Stimulated activated naive B cell treated with anti-CD40 and anti-IgM and Interleukin-4, amounts not matched to agents 10 μg/mL and 1 μg/mL and 100 μg/mL, for 72 hours (primary cell): ENCODE measurements around the gene FGD2.

ENCODE experiments used
- ATAC-seq, 2 donors: fragments of 150-1000 bp; cut with Tn5 transposase; replicated peaks; 2 replicates each; pipeline ENCODE4 v1.10.0; 2021; ENCODE audit warnings: moderate library complexity in 1 of 2
- DNase-seq: peaks from one replicate; pipeline ENCODE4 v3.0.0; 2021
- H3K27ac Mint-ChIP-seq: one replicate; pipeline ENCODE4 v1.8.0; 2022; ENCODE audit warnings: mild to moderate bottlenecking, mixed read lengths
- H3K27me3 Mint-ChIP-seq, 2 donors: one replicate each; pipeline ENCODE4 v1.8.0; 2022; ENCODE audit warnings: mixed read lengths in 2 of 2
- H3K36me3 Mint-ChIP-seq, 2 donors: one replicate each; pipeline ENCODE4 v1.8.0; 2022; ENCODE audit warnings: mixed read lengths in 2 of 2, mild to moderate bottlenecking in 1 of 2
- H3K4me1 Mint-ChIP-seq, 2 donors: one replicate each; pipeline ENCODE4 v1.8.0; 2022; ENCODE audit warnings: mixed read lengths in 2 of 2, mild to moderate bottlenecking in 1 of 2
- H3K4me3 Mint-ChIP-seq, 2 donors: one replicate each; pipeline ENCODE4 v1.8.0; 2022; ENCODE audit warnings: mild to moderate bottlenecking in 2 of 2, mixed read lengths in 2 of 2, moderate library complexity in 1 of 2
- H3K9me3 Mint-ChIP-seq, 2 donors: one replicate each; pipeline ENCODE4 v1.8.0; 2022; ENCODE audit warnings: mixed read lengths in 2 of 2, mild to moderate bottlenecking in 1 of 2

FGD2 gene

GRCh38 chr6:36997811-36998722, 7.4 kb upstream of the FGD2 start:
- Mint-ChIP-seq H3K4me3 (no peak overlapping the region), H3K9me3 (no peaks in the 10 kb centered on the region), H3K4me1 (peaks cover 28 to 36% of the 10 kb centered on the region in 2 donors), H3K27me3 (no peaks in the 10 kb centered on the region), H3K36me3 (no peaks in the 10 kb centered on the region), H3K27ac (peak overlapping the region; percentile 67)
- DNase-seq: no peak
- ATAC-seq: no peak

- peaks cover 28 to 39% of the 10 kb centered on the region in 2 donors for H3K4me1 Mint-ChIP-seq
- H3K36me3 Mint-ChIP-seq: no peaks in the 10 kb centered on the region
- no peaks in the 10 kb centered on the region for H3K9me3 Mint-ChIP-seq
- no peak for DNase-seq
- no peak for ATAC-seq
- H3K27ac Mint-ChIP-seq: peak overlapping the region; percentile 67
- no peaks in the 10 kb centered on the region for H3K27me3 Mint-ChIP-seq
- no peak overlapping the region for H3K4me3 Mint-ChIP-seq
Measured at GRCh38 chr6:36998723-36999038, 6.8 kb upstream of the FGD2 start.

GRCh38 chr6:36999061-36999750, 6.2 kb upstream of the FGD2 start:
- no peaks in the 10 kb centered on the region for H3K27me3 Mint-ChIP-seq
- DNase-seq (no peak), ATAC-seq (peak in 1 of 2 donors; percentile 41)
- peaks cover 33 to 44% of the 10 kb centered on the region in 2 donors for H3K4me1 Mint-ChIP-seq
- peak overlapping the region; percentile 37 for H3K27ac Mint-ChIP-seq
- H3K36me3 Mint-ChIP-seq: no peaks in the 10 kb centered on the region
- H3K4me3 Mint-ChIP-seq: no peak overlapping the region
- H3K9me3 Mint-ChIP-seq: no peaks in the 10 kb centered on the region

DNA sequence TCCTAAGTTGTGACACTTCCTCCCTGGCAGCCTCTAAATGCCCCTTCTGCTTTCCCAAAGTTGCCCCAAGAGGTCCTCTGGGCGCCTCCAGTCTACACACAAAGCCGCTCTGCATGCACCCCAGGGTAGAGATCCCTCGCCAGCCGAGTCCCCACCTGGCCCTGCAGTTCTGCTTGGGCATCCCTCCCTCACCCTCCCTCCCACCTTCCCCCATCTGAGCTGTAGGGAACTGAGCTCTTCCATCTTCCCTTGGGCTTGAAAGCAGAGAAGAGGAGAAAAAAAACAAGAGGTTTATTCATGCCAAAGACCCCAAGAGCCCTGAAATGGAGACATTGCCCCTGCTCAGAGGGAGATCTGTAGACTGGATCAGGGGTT, 5.7 kb upstream of the FGD2 start:
- H3K27me3 Mint-ChIP-seq: no peaks in the 10 kb centered on the region
- no peaks in the 10 kb centered on the region for H3K36me3 Mint-ChIP-seq
- H3K27ac Mint-ChIP-seq: no peak overlapping the region

DNA sequence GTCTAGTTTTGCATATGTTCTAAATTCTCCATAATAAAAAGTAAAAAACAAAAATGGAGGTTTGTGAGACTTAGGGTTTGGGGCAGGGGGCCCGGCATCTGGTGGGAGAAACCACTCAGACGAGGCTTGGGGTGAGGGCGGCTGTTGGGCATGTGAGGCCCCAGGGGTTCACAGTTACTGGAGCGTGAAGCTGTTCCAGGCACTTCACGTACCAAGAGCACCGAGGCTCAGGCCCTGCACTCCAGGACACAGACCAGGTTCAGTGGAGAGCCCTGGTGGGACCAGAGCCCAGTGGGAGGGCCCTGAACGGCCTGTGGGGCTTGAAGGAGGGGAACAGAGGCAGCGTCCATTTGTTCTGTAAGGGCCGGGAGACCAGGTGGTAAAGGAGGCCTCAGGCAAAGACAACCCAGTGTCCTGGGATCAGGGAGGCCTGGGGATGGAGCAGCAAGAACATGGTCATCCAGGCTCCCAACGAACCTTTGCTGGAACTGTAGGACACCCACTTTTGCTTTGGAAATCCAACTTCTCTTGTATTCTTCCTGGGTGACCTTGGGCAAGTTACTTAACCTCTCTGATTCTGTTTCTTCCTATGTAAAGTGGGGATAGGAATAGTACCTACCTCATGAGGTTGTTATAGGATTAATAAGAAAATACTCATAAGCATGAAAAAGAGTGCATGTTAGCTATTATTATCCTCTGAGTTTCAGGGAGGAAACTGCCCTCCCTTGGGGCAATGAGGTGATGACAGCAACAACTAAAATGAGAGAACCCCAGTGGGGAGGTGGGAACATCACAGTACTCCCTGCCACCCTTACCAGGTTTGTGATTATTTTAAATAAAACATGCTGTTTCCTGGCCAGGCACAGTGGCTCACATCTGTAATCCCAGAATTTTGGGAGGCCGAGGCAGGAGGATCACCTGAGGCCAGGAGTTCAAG, 1.1 kb upstream of the FGD2 start:
- Mint-ChIP-seq H3K4me3 (peak overlapping the region; percentile 41 to 74), H3K27ac (peak overlapping the region; percentile 94), H3K36me3 (peaks cover 25 to 33% of the 10 kb centered on the region in 2 donors), H3K27me3 (no peaks in the 10 kb centered on the region), H3K9me3 (no peaks in the 10 kb centered on the region), H3K4me1 (peaks cover 52 to 81% of the 10 kb centered on the region in 2 donors)
- DNase-seq (peak; percentile 64), ATAC-seq (peak; percentile 54 to 60)

More for the DNA sequence above, 5.7 kb upstream of the FGD2 start:
- DNase-seq: no peak
- no peak for ATAC-seq
- Mint-ChIP-seq H3K9me3 (no peaks in the 10 kb centered on the region), H3K4me1 (peaks cover 36 to 49% of the 10 kb centered on the region in 2 donors), H3K4me3 (no peak overlapping the region)

DNA sequence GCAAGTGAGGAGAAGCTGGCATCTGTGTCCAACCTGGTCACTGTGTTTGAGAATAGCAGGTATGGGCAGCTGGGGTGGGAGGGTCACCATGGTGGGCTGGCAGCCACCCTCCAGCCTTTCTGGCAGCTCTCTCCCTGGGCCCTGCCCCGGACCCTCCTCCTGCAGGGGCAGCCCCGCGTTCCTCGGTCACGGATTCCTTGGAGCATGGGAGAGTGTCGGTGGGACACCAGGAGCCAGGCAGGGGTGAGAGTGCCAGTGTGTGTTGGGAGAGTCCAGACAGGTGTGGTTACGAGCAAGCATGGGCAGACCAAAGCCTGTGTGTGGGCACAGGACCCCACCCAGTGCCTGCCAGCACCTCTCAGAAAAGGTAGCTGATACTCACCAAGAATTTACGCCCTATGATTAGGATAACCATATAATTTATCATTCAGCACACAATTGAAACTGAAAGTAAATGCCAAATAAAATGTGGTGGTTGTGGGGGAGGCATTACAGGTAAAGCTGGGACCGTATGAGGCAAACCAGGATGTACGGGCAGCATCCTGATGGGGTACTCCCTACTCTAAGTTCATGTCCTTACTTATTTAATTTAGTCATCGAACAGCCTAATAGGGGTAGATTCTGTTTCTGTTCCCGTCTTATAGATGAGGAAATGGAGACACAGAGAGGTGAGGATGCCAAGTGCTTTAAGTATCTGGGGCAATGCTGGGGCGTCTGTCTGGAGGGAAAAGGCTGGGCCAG, 542 bp downstream of the FGD2 start:
- DNase-seq (no peak), ATAC-seq (peak; percentile 14 to 22)
- H3K27ac Mint-ChIP-seq: peak overlapping the region; percentile 98
- no peaks in the 10 kb centered on the region for H3K9me3 Mint-ChIP-seq
- H3K36me3 Mint-ChIP-seq: peaks cover 33 to 48% of the 10 kb centered on the region in 2 donors
- peak overlapping the region; percentile 88 to 98 for H3K4me3 Mint-ChIP-seq
- H3K27me3 Mint-ChIP-seq: no peaks in the 10 kb centered on the region
- H3K4me1 Mint-ChIP-seq: peaks cover 47 to 81% of the 10 kb centered on the region in 2 donors

DNA sequence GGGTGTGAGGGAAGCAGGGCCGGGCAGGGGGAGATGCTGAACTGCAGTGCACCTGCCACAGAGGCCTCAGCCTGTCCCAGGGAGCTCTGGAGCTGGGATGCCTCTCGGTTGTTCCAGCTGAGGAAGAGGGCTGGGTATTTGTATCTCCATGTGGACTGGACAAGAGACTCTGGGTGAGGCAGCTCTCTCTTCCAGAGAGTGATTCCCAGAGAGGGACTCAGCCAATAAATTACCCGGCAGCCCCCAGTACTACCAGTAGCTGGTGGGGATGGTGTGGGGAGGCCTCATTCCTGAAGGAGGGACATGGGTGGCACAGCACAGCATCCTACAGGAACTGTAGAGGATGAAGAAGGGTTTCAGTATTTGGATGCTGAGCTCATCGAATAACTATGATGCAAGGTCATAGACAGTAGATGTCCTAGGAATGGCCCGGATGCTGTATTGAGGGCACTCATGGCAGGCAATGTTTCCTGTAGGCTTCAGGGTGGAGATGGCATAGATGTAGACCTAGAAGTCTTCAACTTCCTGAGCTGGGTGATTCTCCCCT, 1.4 kb downstream of the FGD2 start:
- peak overlapping the region; percentile 98 for H3K27ac Mint-ChIP-seq
- H3K36me3 Mint-ChIP-seq: peaks cover 38 to 56% of the 10 kb centered on the region in 2 donors
- peaks cover 45 to 84% of the 10 kb centered on the region in 2 donors for H3K4me1 Mint-ChIP-seq
- peak in 1 of 2 donors; percentile 2 for ATAC-seq
- H3K27me3 Mint-ChIP-seq: no peaks in the 10 kb centered on the region
- H3K9me3 Mint-ChIP-seq: no peaks in the 10 kb centered on the region
- no peak for DNase-seq
- H3K4me3 Mint-ChIP-seq: peak overlapping the region; percentile 88 to 98

GRCh38 chr6:37007340-37008043, 2.0 kb downstream of the FGD2 start:
- Mint-ChIP-seq H3K36me3 (peaks cover 40 to 58% of the 10 kb centered on the region in 2 donors), H3K9me3 (no peaks in the 10 kb centered on the region), H3K27me3 (no peaks in the 10 kb centered on the region), H3K4me3 (peak overlapping the region; percentile 88 to 98), H3K4me1 (peaks cover 39 to 79% of the 10 kb centered on the region in 2 donors), H3K27ac (peak overlapping the region; percentile 98)
- ATAC-seq: peak; percentile 48 to 63
- peak; percentile 39 for DNase-seq

DNA sequence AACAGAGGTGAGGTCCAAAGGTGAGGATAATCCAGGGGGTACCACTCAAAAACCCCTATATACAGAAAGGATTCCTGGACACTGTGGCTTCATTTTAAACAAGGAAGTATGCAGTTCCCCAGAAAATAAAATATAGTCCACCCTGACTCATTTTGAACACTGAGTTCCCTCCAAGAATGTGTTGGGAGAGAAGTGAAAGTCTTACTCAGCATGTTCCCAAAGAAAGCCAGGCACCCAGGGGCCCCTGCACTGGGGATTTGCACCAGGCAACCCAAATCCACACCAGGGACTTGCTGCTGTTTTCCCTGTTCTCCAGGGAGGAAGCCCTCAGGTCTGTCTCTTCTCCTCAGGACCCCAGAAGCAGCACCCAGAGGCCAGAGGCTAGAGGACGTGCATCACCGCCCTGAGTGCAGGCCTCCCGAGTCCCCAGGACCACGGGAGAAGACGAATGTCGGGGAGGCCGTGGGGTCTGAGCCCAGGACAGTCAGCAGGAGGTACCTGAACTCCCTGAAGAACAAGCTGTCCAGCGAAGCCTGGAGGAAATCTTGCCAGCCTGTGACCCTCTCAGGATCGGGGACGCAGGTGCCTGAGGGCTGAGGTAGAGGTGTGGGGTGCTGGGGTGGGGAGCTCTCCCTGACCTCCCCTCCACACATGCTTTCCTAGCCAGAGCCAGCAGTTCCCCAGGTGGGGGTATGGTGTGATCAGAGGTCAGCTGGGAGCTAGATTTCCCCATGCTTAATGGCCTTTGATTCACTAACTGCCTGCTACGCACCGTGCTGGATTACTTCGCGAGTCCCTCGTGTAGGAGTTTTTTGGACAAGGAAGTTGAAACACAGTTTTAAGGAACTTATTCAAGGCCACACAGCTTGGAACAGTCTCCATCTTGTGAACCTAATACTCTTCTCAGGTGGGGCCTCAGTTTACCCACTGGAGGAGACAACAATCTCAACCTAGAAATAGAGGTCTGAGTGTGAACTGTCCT, 3.3 kb downstream of the FGD2 start:
- H3K27ac Mint-ChIP-seq: peak overlapping the region; percentile 98
- H3K27me3 Mint-ChIP-seq: no peaks in the 10 kb centered on the region
- H3K36me3 Mint-ChIP-seq: peaks cover 49 to 68% of the 10 kb centered on the region in 2 donors
- peaks cover 34 to 75% of the 10 kb centered on the region in 2 donors for H3K4me1 Mint-ChIP-seq
- H3K9me3 Mint-ChIP-seq: no peaks in the 10 kb centered on the region
- no peak for DNase-seq
- H3K4me3 Mint-ChIP-seq: peak overlapping the region; percentile 88 to 98
- ATAC-seq: no peak

DNA sequence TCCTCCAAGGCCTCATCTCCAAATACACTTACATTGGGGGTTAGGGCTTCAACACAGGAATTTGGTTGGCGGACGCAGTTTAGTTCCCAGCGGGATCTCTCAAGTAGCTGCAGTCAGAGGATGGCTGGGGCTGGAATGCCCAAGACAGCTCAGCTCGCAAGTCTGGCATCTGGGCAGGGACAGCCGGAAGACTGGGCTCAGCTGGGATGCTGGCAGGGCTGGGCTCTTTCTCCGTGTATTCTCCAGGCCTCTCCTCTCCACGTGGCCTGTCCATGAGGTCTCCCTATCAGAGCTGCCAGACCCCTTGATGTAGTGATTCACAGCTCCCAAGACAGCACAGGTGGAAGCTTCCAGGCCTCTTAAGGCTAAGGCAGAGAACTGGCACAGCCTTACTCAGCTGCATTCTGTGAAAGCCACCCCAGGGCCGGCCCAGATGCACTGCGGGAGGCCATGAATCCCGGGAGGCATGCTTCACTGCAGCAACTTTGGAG, 5.0 kb downstream of the FGD2 start:
- Mint-ChIP-seq H3K9me3 (no peaks in the 10 kb centered on the region), H3K4me1 (peaks cover 28 to 59% of the 10 kb centered on the region in 2 donors), H3K4me3 (peak overlapping the region in 1 of 2 donors; percentile 4), H3K27ac (peak overlapping the region; percentile 84), H3K36me3 (peaks cover 60 to 75% of the 10 kb centered on the region in 2 donors), H3K27me3 (no peaks in the 10 kb centered on the region)
- ATAC-seq (no peak), DNase-seq (no peak)

GRCh38 chr6:37011656-37012378, 6.4 kb downstream of the FGD2 start:
- Mint-ChIP-seq H3K27me3 (no peaks in the 10 kb centered on the region), H3K4me3 (no peak overlapping the region), H3K4me1 (peaks cover 27 to 59% of the 10 kb centered on the region in 2 donors), H3K9me3 (no peaks in the 10 kb centered on the region), H3K27ac (peak overlapping the region; percentile 69), H3K36me3 (peaks cover 56 to 71% of the 10 kb centered on the region in 2 donors)
- no peak for DNase-seq
- no peak for ATAC-seq
